GM21786 (cell line): ENCODE results near the gene KLRK1.
"Not testable (repeated sequence)": the region's sequence is repeated elsewhere in the genome, so short reads cannot be mapped to it uniquely, and the experiment has no call there.

Experiments used
- ATAC-seq: cut with Tn5 transposase; IDR thresholded peaks from one replicate; pipeline ENCODE4 v1.9.1; 2021; ENCODE audit not compliant: unreplicated experiment

The KLRK1 gene

GRCh38 chr12:10389904-10390303 is at the start of gene KLRK1:
Gene KLRK1, minus strand, starts transcription at chr12:10390041. Its CDS starts 1,231 bp downstream, at chr12:10388810.
- ATAC-seq = no peak

DNA sequence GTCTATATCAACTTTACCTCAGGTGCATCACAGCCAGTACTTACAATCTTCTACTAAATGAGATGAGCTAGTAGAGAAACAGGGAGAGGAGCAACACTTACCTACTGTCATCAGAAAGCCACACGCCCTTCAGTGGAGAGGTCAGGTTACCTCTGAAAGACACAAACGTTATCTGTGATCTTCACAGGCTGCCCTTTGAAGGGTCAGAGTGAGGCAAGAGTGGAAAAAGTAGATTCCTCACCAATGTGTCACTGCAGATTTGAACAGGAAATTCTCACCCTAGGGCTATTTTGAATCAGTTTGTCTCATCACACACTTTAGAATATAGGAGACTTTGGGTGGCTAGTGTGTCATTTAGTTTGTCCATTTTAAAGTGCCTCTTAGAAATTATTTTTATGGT is 47.8 kb upstream of the KLRK1 start:
- not testable (repeated sequence) for ATAC-seq

DNA sequence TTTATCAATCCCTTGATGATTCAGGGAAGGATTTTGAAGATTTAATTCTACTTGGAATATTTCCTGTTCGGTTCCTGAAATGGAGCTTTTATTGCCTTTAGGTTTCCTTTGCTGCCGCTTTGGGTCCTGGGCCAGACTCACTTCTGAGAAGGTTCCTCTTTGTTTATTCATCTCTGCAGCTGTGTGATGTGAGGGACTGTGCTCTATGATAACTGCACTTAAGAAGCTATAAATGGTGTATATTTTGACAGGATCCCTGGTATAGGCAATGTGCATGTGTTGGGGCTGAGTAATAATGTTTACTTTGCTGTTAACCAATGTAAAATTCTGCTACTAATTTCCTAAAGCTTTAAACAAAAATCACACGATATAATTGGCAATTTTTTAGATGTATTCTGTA is 46.0 kb upstream of the KLRK1 start, which contains the start of gene KLRC2:
Gene KLRC2, minus strand, starts transcription at position 195 of the 400 bp plus-strand sequence. Its CDS starts 24 bp downstream, at position 171.
- not testable (repeated sequence) for ATAC-seq

GRCh38 chr12:10430623-10431022 is 40.8 kb upstream of the KLRK1 start:
- not testable (repeated sequence) for ATAC-seq

DNA sequence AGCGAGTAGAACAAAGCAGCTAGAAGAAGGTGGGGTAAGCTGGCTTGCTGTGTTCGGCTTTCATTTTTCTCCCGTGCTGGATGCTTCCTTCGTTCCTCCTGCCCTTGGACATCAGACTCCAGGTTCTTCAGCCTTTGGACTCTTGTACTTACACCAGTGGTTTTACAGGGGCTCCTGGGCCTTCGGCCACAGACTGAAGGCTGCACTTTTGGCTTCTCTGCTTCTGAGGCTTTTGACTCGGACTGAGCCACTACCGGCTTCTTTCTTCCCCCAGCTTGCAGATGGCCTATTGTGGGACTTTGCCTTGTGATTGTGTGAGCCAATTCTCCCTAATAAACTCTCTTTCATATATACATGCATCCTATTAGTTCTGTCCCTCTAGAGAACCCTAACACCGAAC is 36.1 kb upstream of the KLRK1 start:
- not testable (repeated sequence) for ATAC-seq

GRCh38 chr12:10424260-10424899 is 34.5 kb upstream of the KLRK1 start:
- ATAC-seq = not testable (repeated sequence)

GRCh38 chr12:10422159-10422558 is 32.3 kb upstream of the KLRK1 start:
- not testable (repeated sequence) for ATAC-seq

GRCh38 chr12:10420334-10420733 is 30.5 kb upstream of the KLRK1 start, which contains the start of gene KLRC3:
Gene KLRC3, minus strand, starts transcription at chr12:10420595. Its CDS starts 45 bp downstream, at chr12:10420550.
- ATAC-seq = not testable (repeated sequence)

- ATAC-seq = no peak
Observed at GRCh38 chr12:10409392-10409791, 19.6 kb upstream of the KLRK1 start, which contains the start of gene KLRC4. Gene KLRC4, minus strand, starts transcription at chr12:10409757. Its CDS starts 182 bp downstream, at chr12:10409575.

DNA sequence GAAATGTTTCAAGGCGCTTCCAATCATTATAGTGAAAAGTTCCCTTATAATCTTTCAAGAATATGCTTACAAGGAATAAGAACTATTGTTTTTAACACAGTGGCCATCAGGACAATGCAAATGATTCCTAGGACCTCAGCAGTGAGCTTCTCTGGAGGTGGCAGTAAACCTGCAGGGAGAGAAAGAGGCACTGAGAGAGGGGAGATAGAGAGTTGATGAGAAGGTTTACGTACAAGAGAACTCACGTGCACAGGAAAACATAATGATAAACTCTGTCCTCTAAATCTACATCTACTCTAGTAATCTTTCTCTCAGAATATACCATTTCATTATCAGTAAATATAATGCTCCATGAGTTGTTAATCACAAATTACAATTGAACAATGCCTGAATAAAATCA is 19.0 kb upstream of the KLRK1 start:
- no peak for ATAC-seq

DNA sequence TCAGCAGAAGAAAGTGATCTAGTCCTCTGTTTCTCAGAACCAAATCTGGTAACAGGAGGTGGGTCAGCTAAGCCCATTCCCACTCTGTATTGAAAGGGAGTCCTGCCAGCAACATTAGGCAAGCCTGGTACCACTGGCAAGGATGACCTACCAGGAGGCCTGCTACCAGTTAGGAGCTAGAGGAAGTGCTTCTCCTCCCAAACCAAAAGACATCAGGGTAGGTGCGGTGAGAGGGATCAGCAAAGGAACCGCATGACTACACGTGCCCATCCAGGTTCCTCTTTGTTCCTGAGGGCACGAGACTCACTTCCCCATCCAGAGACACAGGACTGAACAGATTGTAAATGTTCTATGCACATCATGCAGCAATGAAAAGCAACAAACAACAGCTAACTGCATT is 16.9 kb upstream of the KLRK1 start:
- no peak for ATAC-seq

DNA sequence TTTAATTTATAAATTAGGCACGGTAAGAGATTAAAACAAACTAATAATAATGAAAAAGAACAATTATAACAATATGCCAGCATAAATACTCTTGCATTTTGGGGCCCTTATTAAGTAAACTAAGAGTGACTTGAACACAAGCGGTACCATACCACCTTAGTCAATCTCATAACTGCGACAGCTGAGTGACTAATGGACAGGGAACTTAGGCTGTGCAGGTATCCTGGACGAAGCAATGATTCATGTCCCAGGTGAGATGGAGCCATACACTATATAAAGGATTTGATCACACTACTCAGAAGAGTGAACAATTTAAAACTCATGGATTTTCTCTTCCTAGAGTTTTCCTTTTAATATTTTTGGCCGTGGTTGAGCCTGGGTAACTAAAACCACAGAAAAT is 15.5 kb upstream of the KLRK1 start:
- no peak for ATAC-seq

GRCh38 chr12:10404798-10405197 is 15.0 kb upstream of the KLRK1 start:
- no peak for ATAC-seq

DNA sequence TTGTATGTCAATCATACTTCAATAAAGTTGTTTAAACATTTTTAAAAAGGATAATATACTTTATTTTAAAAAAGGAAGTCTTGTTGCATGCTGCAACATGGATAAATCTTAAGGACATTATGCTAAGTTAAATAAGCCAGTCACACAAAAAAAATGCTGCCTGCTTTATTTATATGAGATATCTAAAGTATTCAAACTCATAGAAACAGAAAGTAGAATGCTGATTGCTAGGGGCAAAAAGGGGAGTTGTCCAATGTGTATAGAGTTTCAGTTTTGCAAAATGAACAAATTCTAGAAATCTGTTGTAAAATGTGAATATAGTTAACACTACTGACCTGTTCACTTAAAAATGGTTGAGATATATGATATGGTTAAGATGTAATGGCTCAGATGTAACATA is 11.0 kb upstream of the KLRK1 start:
- no peak for ATAC-seq

DNA sequence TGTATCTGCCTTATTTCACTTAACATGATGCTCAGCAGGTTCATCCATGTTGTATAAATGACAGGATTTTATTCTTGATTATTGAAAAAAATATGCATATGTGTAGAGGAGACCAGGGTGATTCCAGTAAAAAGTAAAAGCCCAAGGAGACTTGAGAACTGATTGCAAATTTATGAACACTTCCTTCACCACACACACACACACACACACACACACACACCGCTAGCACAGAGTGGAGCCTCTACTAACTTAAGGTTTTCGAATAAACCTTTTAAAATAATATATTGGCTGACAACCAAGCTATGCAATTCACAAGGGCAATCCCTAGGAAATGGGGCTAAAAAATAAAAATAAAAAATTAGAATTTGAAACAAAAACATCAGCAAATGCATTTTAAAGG is 8.3 kb upstream of the KLRK1 start:
- ATAC-seq = no peak

DNA sequence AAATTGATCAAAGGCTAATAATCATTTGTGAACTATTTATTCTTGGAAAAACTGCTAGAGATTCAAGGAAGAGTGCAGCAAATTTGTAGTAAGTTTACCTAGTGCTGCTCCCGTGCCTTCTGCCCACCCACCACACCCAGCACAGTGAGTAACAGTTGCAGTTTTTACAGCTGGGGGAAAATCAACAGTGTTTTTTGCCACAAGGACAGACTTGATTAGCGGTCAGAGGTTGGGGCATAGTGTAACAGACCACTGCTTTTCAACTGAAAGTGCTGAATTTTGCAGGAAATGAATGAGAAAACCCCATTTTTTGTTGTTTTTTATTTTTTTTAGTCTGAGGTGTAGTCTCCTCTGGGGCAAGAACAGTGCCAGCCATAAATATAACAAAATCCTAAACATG is 7.5 kb upstream of the KLRK1 start:
- no peak for ATAC-seq

DNA sequence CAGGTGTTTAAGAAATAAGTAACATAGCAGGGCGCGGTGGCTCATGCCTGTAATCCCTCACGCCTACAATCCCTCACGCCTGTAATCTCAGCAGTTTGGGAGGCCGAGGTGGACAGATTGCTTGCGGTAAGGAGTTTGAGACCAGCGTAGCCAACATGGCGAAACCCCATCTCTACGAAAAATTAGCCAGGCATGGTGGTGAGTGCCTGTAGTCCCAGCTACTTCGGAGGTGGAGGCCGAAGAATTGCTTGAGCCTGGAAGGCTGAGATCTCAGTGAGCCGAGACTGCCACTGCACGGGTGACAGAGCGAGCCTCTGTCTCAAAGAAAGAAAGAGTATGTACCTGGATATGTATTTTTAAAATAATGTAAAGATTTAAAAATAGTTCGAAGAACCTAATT is 6.3 kb upstream of the KLRK1 start:
- not testable (repeated sequence) for ATAC-seq

- peak; percentile 72 for ATAC-seq
Observed at GRCh38 chr12:10395390-10395998, 5.7 kb upstream of the KLRK1 start.

DNA sequence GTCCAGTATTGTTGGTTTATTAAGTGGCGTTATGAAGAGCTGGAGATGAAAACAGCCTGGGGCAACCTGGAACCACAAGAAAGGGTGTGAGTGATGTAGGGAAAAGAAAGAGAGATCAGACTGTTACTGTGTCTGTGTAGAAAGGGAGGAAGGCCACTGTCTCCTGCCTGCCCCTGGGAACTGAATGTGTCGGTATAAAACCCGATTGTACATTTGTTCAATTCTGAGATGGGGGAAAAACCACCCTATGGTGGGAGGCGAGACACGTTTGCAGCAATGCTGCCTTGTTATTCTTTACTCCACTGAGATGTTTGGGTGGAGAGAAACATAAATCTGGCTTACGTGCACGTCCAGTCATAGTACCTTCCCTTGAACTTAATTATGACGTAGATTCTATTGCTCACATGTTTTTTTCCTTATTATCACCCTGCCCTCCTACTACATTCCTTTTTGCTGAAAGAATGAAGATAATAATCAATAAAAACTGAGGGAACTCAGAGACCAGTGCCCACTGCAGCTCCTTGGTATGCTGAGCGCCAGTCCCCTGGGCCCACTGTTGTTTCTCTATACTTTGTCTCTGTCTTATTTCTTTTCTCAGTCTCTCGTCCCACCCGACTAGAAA is 4.8 kb upstream of the KLRK1 start:
- ATAC-seq = not testable (repeated sequence)

- ATAC-seq = no peak
Observed at GRCh38 chr12:10393291-10393690, 3.5 kb upstream of the KLRK1 start.

- ATAC-seq = peak; percentile 72
Observed at GRCh38 chr12:10392394-10392930, 2.6 kb upstream of the KLRK1 start.

GRCh38 chr12:10390991-10391390 is 1.1 kb upstream of the KLRK1 start:
- ATAC-seq = not testable (repeated sequence)
